Esophagus mucosa (tissue), 1 donor: ENCODE data around the gene NAGK. TPM values are rescaled to one million over a fixed set of nuclear protein-coding genes. Genes with fewer than 3 reads are reported as not detected.

Experiments used
- ATAC-seq: fragments of 200-7000 bp; cut with Tn5 transposase; one replicate; pipeline ENCODE4 v1.9.1; 2020
- total RNA-seq: library from RNA; stranded (reverse); gene quantifications from one replicate; pipeline ENCODE4 v1.2.4, GENCODE V29; 2023
- donor health status: DM: yes; HTN: yes; CAD: no.

The NAGK gene
- total RNA-seq, 1 donor from 2014 or later: 200 TPM

GRCh38 chr2:71117063-71117462 is 48.6 kb downstream of the NAGK start:
- no peak for ATAC-seq

GRCh38 chr2:71120195-71120594 is 51.7 kb downstream of the NAGK start:
- peak; percentile 58 for ATAC-seq

- ATAC-seq: no peak
Observed at GRCh38 chr2:71121479-71121878, 53.0 kb downstream of the NAGK start.

GRCh38 chr2:71122387-71123298 is 54.2 kb downstream of the NAGK start:
- peak; percentile 67 for ATAC-seq

- no peak for ATAC-seq
Observed at GRCh38 chr2:71125506-71126294, 57.3 kb downstream of the NAGK start.

- no peak for ATAC-seq
Observed at GRCh38 chr2:71126957-71127356, 58.5 kb downstream of the NAGK start.

Other genes with a start within 250 kb of the NAGK start
- gene CLEC4F, start 248.0 kb upstream of the NAGK start, total RNA-seq: not detected
- not detected for gene CD207, start 232.8 kb upstream of the NAGK start, total RNA-seq
- gene VAX2, start 168.1 kb upstream of the NAGK start, total RNA-seq: 0.76 TPM
- gene ATP6V1B1, start 132.7 kb upstream of the NAGK start, total RNA-seq: 2.4 TPM
- 0.40 TPM for gene ANKRD53, start 90.0 kb upstream of the NAGK start, total RNA-seq
- gene TEX261, start 73.8 kb upstream of the NAGK start, total RNA-seq: 36.7 TPM
- 33.8 TPM for gene MCEE, start 61.6 kb downstream of the NAGK start, total RNA-seq
- gene MPHOSPH10, start 62.0 kb downstream of the NAGK start, total RNA-seq: 31.4 TPM
- 9.8 TPM for gene PAIP2B, start 158.5 kb downstream of the NAGK start, total RNA-seq